Keratinocyte (primary cell): ENCODE measurements around the gene PIANP. TPM values are rescaled to one million over a fixed set of nuclear protein-coding genes. Genes with fewer than 3 reads are reported as not detected.

Experiments used
- DNase-seq: peaks from one replicate; pipeline ENCODE4 v3.0.0-alpha.2; 2011; ENCODE audit warnings: low read depth, missing footprints, low spot score
- FAIRE-seq: peaks from 2 replicates; lab custom pipeline; 2011; peaks lifted over from hg19 to GRCh38; lab: Jason Lieb, UNC
- H2AFZ ChIP-seq: 2 replicates; pipeline ENCODE4 v1.6.0; 2012; ENCODE audit warnings: low read length, control low read depth, inconsistent platforms; ENCODE audit not compliant: control insufficient read depth
- H3K27ac ChIP-seq: 2 replicates; pipeline ENCODE4 v1.5.1; 2011; ENCODE audit warnings: low read length; ENCODE audit not compliant: control insufficient read depth, insufficient read depth
- H3K27me3 ChIP-seq: 3 replicates; pipeline ENCODE4 v1.6.0; 2011; ENCODE audit warnings: low read length; ENCODE audit not compliant: control insufficient read depth, insufficient read depth; ENCODE audit errors: extremely low read depth
- H3K36me3 ChIP-seq, 2 experiments: 2 replicates in 1 of 2; 3 replicates in 1 of 2; pipeline ENCODE4 v1.5.1; 2011; ENCODE audit warnings: low read length in 2 of 2, mild to moderate bottlenecking in 1 of 2; ENCODE audit not compliant: control insufficient read depth in 2 of 2, insufficient read depth in 2 of 2; ENCODE audit errors: extremely low read depth in 1 of 2
- H3K4me1 ChIP-seq: 3 replicates; pipeline ENCODE4 v1.5.1; 2011; ENCODE audit warnings: low read length; ENCODE audit not compliant: control insufficient read depth, insufficient read depth; ENCODE audit errors: extremely low read depth
- H3K4me2 ChIP-seq: 3 replicates; pipeline ENCODE4 v1.6.0; 2011; ENCODE audit warnings: low read depth, low read length; ENCODE audit not compliant: control insufficient read depth, insufficient read depth; ENCODE audit errors: extremely low read depth
- H3K4me3 ChIP-seq, 3 experiments: fragments of 200-600 bp in 1 of 3; sonication (generic) in 1 of 3; 2 replicates in 2 of 3; 3 replicates in 1 of 3; pipeline ENCODE4 v1.5.1; 2011 to 2016; ENCODE audit warnings: low read length in 3 of 3, mild to moderate bottlenecking in 3 of 3, control low read depth in 2 of 3, inconsistent platforms in 1 of 3, low read depth in 1 of 3, mixed read lengths in 1 of 3, mixed run types in 1 of 3, moderate library complexity in 1 of 3; ENCODE audit not compliant: control insufficient read depth in 2 of 3, insufficient read depth in 2 of 3; ENCODE audit errors: extremely low read depth in 1 of 3
- H3K79me2 ChIP-seq: 2 replicates; pipeline ENCODE4 v1.6.0; 2012; ENCODE audit warnings: low read length; ENCODE audit not compliant: control insufficient read depth, insufficient read depth
- H3K9ac ChIP-seq: 3 replicates; pipeline ENCODE4 v1.6.0; 2011; ENCODE audit warnings: low read length; ENCODE audit not compliant: control insufficient read depth, insufficient read depth; ENCODE audit errors: extremely low read depth
- H3K9me1 ChIP-seq: 3 replicates; pipeline ENCODE4 v1.6.0; 2011; ENCODE audit warnings: low read length; ENCODE audit not compliant: control insufficient read depth, insufficient read depth; ENCODE audit errors: extremely low read depth
- H3K9me3 ChIP-seq: 2 replicates; pipeline ENCODE4 v1.5.1; 2012; ENCODE audit warnings: low read depth, low read length; ENCODE audit not compliant: control insufficient read depth
- H4K20me1 ChIP-seq: 3 replicates; pipeline ENCODE4 v1.6.0; 2011; ENCODE audit warnings: low read length; ENCODE audit not compliant: control insufficient read depth, insufficient read depth; ENCODE audit errors: extremely low read depth
- EZH2 ChIP-seq: IDR thresholded peaks from one replicate; pipeline ENCODE4 v1.6.1; 2012; ENCODE audit warnings: inconsistent platforms, mild to moderate bottlenecking, low read length, moderate library complexity
- dilution Hi-C: fragments of 300-500 bp; cut with MboI; formaldehyde crosslinking; loops from one replicate; pipeline ENCODE4 v1.7.0; 2020; ENCODE audit warnings: low sequenced_read_pairs; ENCODE audit not compliant: extremely low pct_ligation_motif_present
- polyA plus RNA-seq, 5 experiments: library from polyadenylated mRNA; depleted of rRNA in 3 of 5; stranded (reverse) in 3 of 5; stranded (forward) in 1 of 5; unstranded in 1 of 5; fragments of >200 nt; gene quantifications; 1 replicate in 1 of 5; 2 replicates in 3 of 5; 3 replicates in 1 of 5; pipeline versions ENCODE4 v1.2.1 to v1.2.3, GENCODE V29; 2011 to 2012; ENCODE audit warnings: missing spikeins in 2 of 5, low read depth in 1 of 5, low replicate concordance in 1 of 5
- TF ChIP-seq, protein P1 (sequence below), 3 experiments: IDR thresholded peaks in 1 of 3; conservative IDR thresholded peaks in 1 of 3; optimal IDR thresholded peaks in 1 of 3; 2 replicates in 2 of 3; 3 replicates in 1 of 3; pipeline versions ENCODE3 to v1.5.1; 2011; ENCODE audit warnings: low read length in 3 of 3, mild to moderate bottlenecking in 3 of 3, moderate library complexity in 2 of 3, control low read depth in 1 of 3, inconsistent platforms in 1 of 3; ENCODE audit not compliant: insufficient read depth in 2 of 3; ENCODE audit errors: extremely low read depth in 1 of 3

PIANP gene
- polyA plus RNA-seq, 1 donor (not counting 4 experiments of a cell fraction or from before 2014, with no cell fraction given), result not detected

DNA sequence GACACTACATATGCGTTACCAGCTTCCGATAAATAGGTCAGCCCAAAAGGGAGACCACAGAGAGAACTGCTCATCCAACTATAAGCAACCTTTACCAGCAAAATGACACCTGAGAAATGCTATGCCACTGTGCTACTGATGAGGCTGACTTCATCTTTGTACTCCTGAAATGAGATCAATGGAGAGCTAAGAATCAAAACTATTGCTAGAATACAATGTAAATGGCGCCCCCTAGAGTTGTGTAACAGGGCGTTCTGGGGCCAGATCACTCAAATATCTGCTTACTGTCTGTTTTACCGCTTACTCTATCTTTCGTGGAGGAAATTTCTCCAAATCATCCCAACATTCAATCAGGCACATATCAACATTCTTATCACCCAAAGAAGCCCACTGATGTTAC is 16.0 kb downstream of the PIANP start:
- Histone ChIP-seq H3K79me2 (peaks cover 90% of the 10 kb centered on the region), H3K27ac (no peak overlapping the region), H3K4me3 (no peak overlapping the region), H3K9me3 (no peaks in the 10 kb centered on the region), H4K20me1 (no peaks in the 10 kb centered on the region), H3K4me1 (peaks cover 10% of the 10 kb centered on the region), H3K9me1 (no peaks in the 10 kb centered on the region), H3K36me3 (peaks cover 2 to 6% of the 10 kb centered on the region in 2 experiments), H3K4me2 (no peak overlapping the region), H3K9ac (no peak overlapping the region), H2AFZ (no peak overlapping the region), H3K27me3 (no peaks in the 10 kb centered on the region)
- DNase-seq, result no peak
- dilution Hi-C loops, result no loop called here
- TF ChIP-seq, protein P1, sequence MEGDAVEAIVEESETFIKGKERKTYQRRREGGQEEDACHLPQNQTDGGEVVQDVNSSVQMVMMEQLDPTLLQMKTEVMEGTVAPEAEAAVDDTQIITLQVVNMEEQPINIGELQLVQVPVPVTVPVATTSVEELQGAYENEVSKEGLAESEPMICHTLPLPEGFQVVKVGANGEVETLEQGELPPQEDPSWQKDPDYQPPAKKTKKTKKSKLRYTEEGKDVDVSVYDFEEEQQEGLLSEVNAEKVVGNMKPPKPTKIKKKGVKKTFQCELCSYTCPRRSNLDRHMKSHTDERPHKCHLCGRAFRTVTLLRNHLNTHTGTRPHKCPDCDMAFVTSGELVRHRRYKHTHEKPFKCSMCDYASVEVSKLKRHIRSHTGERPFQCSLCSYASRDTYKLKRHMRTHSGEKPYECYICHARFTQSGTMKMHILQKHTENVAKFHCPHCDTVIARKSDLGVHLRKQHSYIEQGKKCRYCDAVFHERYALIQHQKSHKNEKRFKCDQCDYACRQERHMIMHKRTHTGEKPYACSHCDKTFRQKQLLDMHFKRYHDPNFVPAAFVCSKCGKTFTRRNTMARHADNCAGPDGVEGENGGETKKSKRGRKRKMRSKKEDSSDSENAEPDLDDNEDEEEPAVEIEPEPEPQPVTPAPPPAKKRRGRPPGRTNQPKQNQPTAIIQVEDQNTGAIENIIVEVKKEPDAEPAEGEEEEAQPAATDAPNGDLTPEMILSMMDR (optimal IDR thresholded peaks at IDR 0.05 in 1 of 3, IDR thresholded peaks at IDR 0.05 in 1 of 3, conservative IDR thresholded peaks at IDR 0.05 in 1 of 3; ENCODE audit: extremely low read depth in 1 of 3, insufficient read depth in 2 of 3, low read length in 3 of 3), result peak; percentile 38 to 64 (median 55)
- TF ChIP-seq EZH2, result no peak
- FAIRE-seq, result no peak

DNA sequence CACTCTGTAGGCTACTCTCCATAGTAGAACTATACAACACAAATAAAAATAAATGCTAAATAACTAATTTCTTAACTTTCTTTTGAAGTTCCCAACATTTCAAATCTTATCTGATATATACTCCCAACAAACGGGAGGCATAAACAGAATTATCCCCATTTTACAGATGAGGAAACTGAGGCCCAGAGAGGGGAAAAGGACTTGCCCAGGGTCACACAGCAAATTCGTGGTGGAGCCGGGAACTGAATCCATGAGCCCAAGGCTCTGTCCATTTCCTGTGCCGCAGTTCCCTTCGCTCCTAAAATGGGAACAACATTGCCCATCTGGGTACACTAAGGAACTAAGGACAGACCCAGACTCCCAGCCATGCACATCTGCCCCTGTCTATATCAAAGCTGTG is 23.7 kb downstream of the PIANP start:
- H2AFZ ChIP-seq, result no peak overlapping the region
- DNase-seq (no peak), FAIRE-seq (no peak)
- peaks cover 34 to 40% of the 10 kb centered on the region in 2 experiments for H3K36me3 ChIP-seq
- H3K9ac ChIP-seq, result no peak overlapping the region
- H3K9me3 ChIP-seq, result no peaks in the 10 kb centered on the region
- no peak overlapping the region for H3K4me3 ChIP-seq
- H3K27me3 ChIP-seq, result no peaks in the 10 kb centered on the region
- TF ChIP-seq, protein P1 (optimal IDR thresholded peaks at IDR 0.05 in 1 of 3, IDR thresholded peaks at IDR 0.05 in 1 of 3, conservative IDR thresholded peaks at IDR 0.05 in 1 of 3; ENCODE audit: extremely low read depth in 1 of 3, insufficient read depth in 2 of 3, low read length in 3 of 3), result no peak
- TF ChIP-seq EZH2, result no peak
- H3K4me1 ChIP-seq, result no peaks in the 10 kb centered on the region
- H3K27ac ChIP-seq, result no peak overlapping the region
- dilution Hi-C loops, result no loop called here
- no peak overlapping the region for H3K4me2 ChIP-seq
- H3K79me2 ChIP-seq, result peaks cover 29% of the 10 kb centered on the region
- H4K20me1 ChIP-seq, result no peaks in the 10 kb centered on the region
- H3K9me1 ChIP-seq, result no peaks in the 10 kb centered on the region
